Esophagus (tissue), 2 donors: ENCODE data around the gene ARHGAP26. TPM values are rescaled to one million over a fixed set of nuclear protein-coding genes. Genes with fewer than 3 reads are reported as not detected.

Experiments used
- H3K27ac ChIP-seq, 2 donors: one replicate each; pipeline ENCODE4 v1.5.1; 2013; ENCODE audit warnings: low read depth in 2 of 2, mild to moderate bottlenecking in 2 of 2, inconsistent platforms in 1 of 2, low read length in 1 of 2, moderate library complexity in 1 of 2
- H3K27me3 ChIP-seq, 2 donors: one replicate each; pipeline ENCODE4 v1.6.1; 2013; ENCODE audit warnings: low read length in 2 of 2, control low read depth in 1 of 2, mild to moderate bottlenecking in 1 of 2; ENCODE audit not compliant: insufficient read depth in 2 of 2, control insufficient read depth in 1 of 2
- H3K36me3 ChIP-seq, 2 donors: one replicate each; pipeline ENCODE4 v1.6.1; 2013; ENCODE audit warnings: low read length in 1 of 2; ENCODE audit not compliant: control insufficient read depth in 2 of 2, insufficient read depth in 2 of 2
- H3K4me1 ChIP-seq, 2 donors: one replicate each; pipeline ENCODE4 v1.6.1; 2013; ENCODE audit warnings: low read length in 1 of 2; ENCODE audit not compliant: control insufficient read depth in 2 of 2, insufficient read depth in 2 of 2
- H3K4me3 ChIP-seq, 2 donors: one replicate each; pipeline ENCODE4 v1.5.1; 2013; ENCODE audit warnings: low read length in 2 of 2, mild to moderate bottlenecking in 2 of 2, low read depth in 1 of 2, moderate library complexity in 1 of 2
- H3K9me3 ChIP-seq, 2 donors: one replicate each; pipeline ENCODE4 v1.6.1; 2013; ENCODE audit warnings: mild to moderate bottlenecking in 2 of 2, low read depth in 1 of 2, low read length in 1 of 2, moderate library complexity in 1 of 2; ENCODE audit not compliant: control insufficient read depth in 2 of 2, insufficient read depth in 1 of 2
- WGBS, 2 donors: extraction: QIAGEN DNeasy Blood & Tissue Kit; methylation state at CpG; one replicate each; pipeline ENCODE4 v1.1.7; 2013; 5-methylcytosine and 5-hydroxymethylcytosine counted together
- polyA plus RNA-seq, 2 donors: library from polyadenylated mRNA; stranded (reverse); fragments of 200-250 nt; gene quantifications; one replicate each; pipeline ENCODE4 v1.2.3, GENCODE V29; 2013
- donor health status: healthy with polysubstance abuse.
- donor health status: Bipolar disorder and iron deficiency.

Gene ARHGAP26
- polyA plus RNA-seq, 2 donors: 3.1 to 3.6 TPM

- no peaks in the 10 kb centered on the region for H3K27me3 ChIP-seq
- H3K9me3 ChIP-seq: no peaks in the 10 kb centered on the region
- WGBS, 2 donors: 60 to 62% methylated on average over 9 of the region's 9 CpGs
- H3K4me1 ChIP-seq: no peaks in the 10 kb centered on the region
- H3K4me3 ChIP-seq: no peak overlapping the region
- no peak overlapping the region for H3K27ac ChIP-seq
- peaks cover 2 to 7% of the 10 kb centered on the region in 2 donors for H3K36me3 ChIP-seq
These were observed 143.7 kb downstream of the ARHGAP26 start for GRCh38 chr5:142913728-142914338.

GRCh38 chr5:142915038-142915437, 144.9 kb downstream of the ARHGAP26 start:
- H3K4me1 ChIP-seq: no peaks in the 10 kb centered on the region
- peaks cover 0 to 7% of the 10 kb centered on the region in 2 donors for H3K36me3 ChIP-seq
- H3K4me3 ChIP-seq: no peak overlapping the region
- H3K9me3 ChIP-seq: no peaks in the 10 kb centered on the region
- H3K27ac ChIP-seq: no peak overlapping the region
- whole genome bisulfite sequencing, 2 donors: 97 to 98% methylated on average over 8 of the region's 8 CpGs
- no peaks in the 10 kb centered on the region for H3K27me3 ChIP-seq

- WGBS, 2 donors: 77 to 81% methylated on average over 8 of the region's 8 CpGs
- Histone ChIP-seq H3K4me3 (no peak overlapping the region), H3K4me1 (no peaks in the 10 kb centered on the region), H3K9me3 (no peaks in the 10 kb centered on the region), H3K36me3 (peaks cover 0 to 7% of the 10 kb centered on the region in 2 donors), H3K27ac (no peak overlapping the region), H3K27me3 (no peaks in the 10 kb centered on the region)
These were observed 145.7 kb downstream of the ARHGAP26 start for GRCh38 chr5:142915813-142916424.

- Histone ChIP-seq H3K27ac (no peak overlapping the region), H3K36me3 (no peaks in the 10 kb centered on the region), H3K9me3 (no peaks in the 10 kb centered on the region), H3K4me3 (no peak overlapping the region), H3K4me1 (no peaks in the 10 kb centered on the region), H3K27me3 (no peaks in the 10 kb centered on the region)
- 82 to 86% methylated on average over 7 of the region's 7 CpGs for WGBS, 2 donors
These were observed 148.9 kb downstream of the ARHGAP26 start for GRCh38 chr5:142918959-142919635.

GRCh38 chr5:142920849-142921612, 150.9 kb downstream of the ARHGAP26 start:
- Histone ChIP-seq H3K27ac (no peak overlapping the region), H3K36me3 (no peaks in the 10 kb centered on the region), H3K4me1 (peaks cover 0 to 2% of the 10 kb centered on the region in 2 donors), H3K4me3 (no peak overlapping the region), H3K27me3 (no peaks in the 10 kb centered on the region), H3K9me3 (no peaks in the 10 kb centered on the region)
- 75 to 79% methylated on average over 3 of the region's 3 CpGs for WGBS, 2 donors

GRCh38 chr5:142922223-142922952, 152.2 kb downstream of the ARHGAP26 start:
- Histone ChIP-seq H3K27me3 (no peaks in the 10 kb centered on the region), H3K4me1 (peaks cover 0 to 2% of the 10 kb centered on the region in 2 donors), H3K27ac (no peak overlapping the region), H3K36me3 (peaks cover 0 to 2% of the 10 kb centered on the region in 2 donors), H3K9me3 (no peaks in the 10 kb centered on the region), H3K4me3 (no peak overlapping the region)
- 73 to 83% methylated on average over 1 of the region's 1 CpG for WGBS, 2 donors

GRCh38 chr5:142924135-142924883, 154.1 kb downstream of the ARHGAP26 start:
- H3K9me3 ChIP-seq: no peaks in the 10 kb centered on the region
- peaks cover 0 to 2% of the 10 kb centered on the region in 2 donors for H3K4me1 ChIP-seq
- H3K36me3 ChIP-seq: peaks cover 0 to 2% of the 10 kb centered on the region in 2 donors
- H3K4me3 ChIP-seq: no peak overlapping the region
- H3K27me3 ChIP-seq: no peaks in the 10 kb centered on the region
- H3K27ac ChIP-seq: no peak overlapping the region
- WGBS, 2 donors: 89 to 93% methylated on average over 1 of the region's 1 CpG

- Histone ChIP-seq H3K4me3 (no peak overlapping the region), H3K4me1 (peaks cover 0 to 5% of the 10 kb centered on the region in 2 donors), H3K36me3 (peaks cover 0 to 2% of the 10 kb centered on the region in 2 donors), H3K9me3 (no peaks in the 10 kb centered on the region), H3K27ac (peak overlapping the region; percentile 24 to 41), H3K27me3 (no peaks in the 10 kb centered on the region)
- 15 to 16% methylated on average over 3 of the region's 3 CpGs for WGBS, 2 donors
These were observed 155.6 kb downstream of the ARHGAP26 start for GRCh38 chr5:142925795-142926194.
